Coronary artery (tissue), 2 donors: ENCODE results near the gene TMEM250.

ENCODE experiments used
- DNase-seq: peaks from one replicate; pipeline ENCODE4 v3.0.0-alpha.2; 2017; ENCODE audit warnings: low spot score
- H3K27ac ChIP-seq, 2 donors: fragments of 200-600 bp; sonication (generic); one replicate each; pipeline ENCODE4 v1.5.1; 2016 to 2019
- H3K4me3 ChIP-seq: fragments of 200-600 bp; sonication (generic); 2 replicates; pipeline ENCODE4 v1.5.1; 2016; ENCODE audit warnings: mild to moderate bottlenecking, moderate library complexity
- CTCF ChIP-seq: fragments of 200-600 bp; sonication (generic); IDR thresholded peaks from one replicate; pipeline ENCODE4 v1.5.1; 2019; ENCODE audit warnings: antibody characterized with exemption

The TMEM250 gene

GRCh38 chr9:136084063-136084944 lies 34.4 kb downstream of the TMEM250 start:
- no peak for TF ChIP-seq CTCF
- no peak for DNase-seq
- Histone ChIP-seq H3K4me3 (no peak overlapping the region), H3K27ac (no peak overlapping the region)

GRCh38 chr9:136083558-136084062 lies 35.1 kb downstream of the TMEM250 start:
- Histone ChIP-seq H3K27ac (no peak overlapping the region), H3K4me3 (no peak overlapping the region)
- no peak for TF ChIP-seq CTCF
- DNase-seq: no peak

- no peak for TF ChIP-seq CTCF
- DNase-seq: no peak
- no peak overlapping the region for H3K27ac ChIP-seq
- H3K4me3 ChIP-seq: no peak overlapping the region
Observed at GRCh38 chr9:136082496-136083361, 35.9 kb downstream of the TMEM250 start.

- DNase-seq: no peak
- Histone ChIP-seq H3K27ac (peak overlapping the region in 1 of 2 donors; percentile 22), H3K4me3 (no peak overlapping the region)
Observed at GRCh38 chr9:136081826-136082495, 36.7 kb downstream of the TMEM250 start.

GRCh38 chr9:136081113-136081825 lies 37.4 kb downstream of the TMEM250 start:
- DNase-seq: no peak
- H3K4me3 ChIP-seq: no peak overlapping the region
- H3K27ac ChIP-seq: peak overlapping the region in 1 of 2 donors; percentile 22
- TF ChIP-seq CTCF: no peak

More at GRCh38 chr9:136081826-136082495, 36.7 kb downstream of the TMEM250 start:
- no peak for TF ChIP-seq CTCF

GRCh38 chr9:136080716-136081112 lies 38.0 kb downstream of the TMEM250 start:
- no peak overlapping the region for H3K27ac ChIP-seq
- TF ChIP-seq CTCF: no peak
- H3K4me3 ChIP-seq: no peak overlapping the region
- no peak for DNase-seq
